Testis (tissue), 2 donors: Measurements from ENCODE around the gene FAM13C.

ENCODE experiments used
- CTCF ChIP-seq, 3 experiments: fragments of 450-650 bp in 2 of 3; fragments of 200-600 bp in 1 of 3; sonication (generic) in 1 of 3; IDR thresholded peaks; one replicate each; pipeline ENCODE4 v1.5.1; 2016 to 2019; ENCODE audit warnings: antibody characterized with exemption in 3 of 3, mild to moderate bottlenecking in 2 of 3, moderate library complexity in 1 of 3
- POLR2A ChIP-seq: fragments of 450-650 bp; IDR thresholded peaks from one replicate; pipeline ENCODE4 v1.6.1; 2017; ENCODE audit warnings: antibody characterized with exemption, mild to moderate bottlenecking, moderate library complexity

- no peak for TF ChIP-seq CTCF (IDR thresholded peaks at IDR 0.05)
- TF ChIP-seq POLR2A = no peak
Measured at GRCh38 chr10:59311025-59311424, 51.3 kb downstream of the FAM13C start.
